ENCODE results near the gene CD300LF.

Gene CD300LF

DNA sequence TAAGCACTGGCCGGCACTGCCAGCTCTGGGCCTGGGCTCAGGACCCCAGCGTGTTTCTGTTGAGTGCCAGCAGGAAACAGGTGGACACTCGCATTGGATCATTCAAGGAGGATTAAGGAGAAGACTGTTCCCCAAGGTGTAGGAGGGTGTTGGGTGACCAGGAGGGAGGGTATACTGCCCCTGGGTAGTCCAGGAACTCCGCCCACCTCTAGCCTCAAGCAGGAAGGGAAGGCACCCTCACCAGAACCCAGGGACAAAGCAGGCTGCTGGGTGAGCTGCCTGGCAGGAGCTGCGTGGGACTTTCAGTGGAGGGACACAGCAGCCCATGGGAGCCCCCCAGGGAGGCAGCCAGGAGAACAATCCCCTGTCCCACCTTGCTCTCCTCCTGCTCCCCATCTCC is 16.6 kb upstream of the CD300LF start:
- ATAC-seq: no peak

DNA sequence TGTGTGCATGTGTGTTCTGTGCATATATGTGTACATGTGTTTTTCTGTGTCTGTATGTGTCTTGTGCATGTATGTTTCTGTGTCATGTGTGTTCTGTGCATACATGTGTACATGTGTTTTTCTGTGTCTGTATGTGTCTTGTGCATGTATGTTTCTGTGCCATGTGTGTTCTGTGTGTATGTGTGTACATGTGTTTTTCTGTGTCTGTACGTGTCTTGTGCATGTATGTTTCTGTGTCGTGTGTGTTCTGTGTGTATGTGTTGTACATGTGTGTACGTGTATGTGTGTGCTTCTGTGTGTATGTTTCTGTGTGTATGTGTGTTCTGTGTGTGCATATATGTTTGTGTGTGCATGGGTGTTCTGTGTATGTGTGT is 16.0 kb upstream of the CD300LF start:
- ATAC-seq: no peak

DNA sequence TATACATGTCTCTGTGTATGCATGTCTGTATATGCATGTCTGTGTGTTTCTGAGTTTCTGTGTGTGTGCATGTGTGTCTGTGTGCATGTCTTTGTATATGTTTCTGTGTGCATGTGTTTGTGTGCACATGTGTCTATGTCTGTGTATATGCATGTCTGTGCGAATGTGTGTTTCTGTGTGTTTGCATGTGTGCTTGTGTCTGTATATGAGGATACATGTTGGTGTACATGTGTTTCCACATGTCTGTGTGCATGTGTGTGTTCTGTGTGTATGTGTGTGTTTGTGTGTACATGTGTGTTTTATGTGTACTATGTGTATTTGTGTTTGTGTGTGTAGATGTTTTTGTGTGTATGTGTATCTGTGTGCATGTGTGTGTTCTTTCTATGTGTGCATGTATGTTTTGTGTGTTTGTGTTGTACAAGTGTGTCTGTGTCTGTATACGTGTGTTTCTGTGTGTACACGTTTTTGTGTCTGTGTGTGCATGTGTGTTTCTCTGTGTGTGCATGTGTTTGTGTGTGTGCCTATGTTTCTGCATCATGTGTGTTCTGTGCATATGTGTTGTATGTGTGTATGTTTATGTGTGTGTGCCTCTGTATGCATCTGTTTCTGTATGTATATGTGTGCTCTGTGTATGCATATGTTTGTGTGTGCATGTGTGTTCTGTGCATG is 15.4 kb upstream of the CD300LF start:
- ATAC-seq: no peak

DNA sequence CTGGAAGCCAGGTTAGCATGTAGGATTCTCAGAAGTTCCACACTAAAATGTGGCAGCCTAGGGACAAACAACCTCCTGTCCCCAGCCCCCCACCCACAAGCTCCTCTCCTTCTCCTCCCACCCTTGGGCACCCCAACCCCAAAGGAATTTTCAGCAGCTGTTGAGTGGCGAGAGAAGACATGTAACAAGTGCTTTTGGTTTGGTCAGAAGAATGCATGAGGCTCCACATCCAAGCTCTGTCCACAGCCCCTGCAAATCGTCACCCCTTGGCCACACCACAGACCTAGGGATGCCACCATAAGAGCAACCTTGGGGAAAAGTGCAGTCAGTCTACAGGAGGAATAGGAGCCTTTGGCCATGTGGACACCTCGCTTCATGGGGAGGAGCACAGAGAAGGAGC is 12.4 kb upstream of the CD300LF start:
- ATAC-seq: no peak

DNA sequence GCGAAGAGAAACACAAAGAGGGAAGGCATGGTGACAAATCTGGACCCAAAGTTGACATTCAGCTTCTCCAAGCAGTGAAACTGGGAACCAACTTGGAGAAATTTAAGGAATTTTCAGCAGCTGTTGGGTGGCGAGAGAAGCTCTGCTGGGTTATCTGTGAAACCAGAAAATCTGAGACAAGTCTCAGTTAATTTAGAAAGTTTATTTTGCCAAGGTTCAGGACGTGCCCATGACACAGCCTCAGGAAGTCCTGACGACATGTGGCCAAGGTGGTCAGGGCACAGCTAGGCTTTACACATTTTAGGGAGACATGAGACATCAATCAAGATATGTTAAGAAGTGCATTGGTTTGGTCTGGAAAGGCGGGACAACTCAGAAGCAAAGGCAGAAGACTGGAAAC is 11.2 kb upstream of the CD300LF start:
- no peak for ATAC-seq

DNA sequence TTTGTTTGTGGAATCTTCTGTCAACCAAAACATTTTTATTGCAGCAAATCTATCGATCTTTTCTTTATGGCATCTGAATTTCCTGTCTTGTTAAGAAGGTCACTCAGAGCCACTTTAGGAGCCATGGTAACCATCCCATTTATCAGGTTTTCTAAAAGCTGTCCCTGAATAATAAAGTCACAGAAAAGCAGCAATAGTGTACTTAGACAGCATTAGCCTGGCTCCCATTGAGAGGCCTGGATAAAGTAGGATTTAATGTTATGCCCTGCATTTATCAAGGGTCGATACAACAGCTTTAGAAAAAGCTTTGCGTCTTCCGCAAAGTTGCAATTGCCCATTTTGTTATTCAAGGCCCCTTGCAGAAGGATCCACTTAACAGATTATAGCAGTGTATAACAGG is 10.1 kb upstream of the CD300LF start:
- ATAC-seq: no peak

DNA sequence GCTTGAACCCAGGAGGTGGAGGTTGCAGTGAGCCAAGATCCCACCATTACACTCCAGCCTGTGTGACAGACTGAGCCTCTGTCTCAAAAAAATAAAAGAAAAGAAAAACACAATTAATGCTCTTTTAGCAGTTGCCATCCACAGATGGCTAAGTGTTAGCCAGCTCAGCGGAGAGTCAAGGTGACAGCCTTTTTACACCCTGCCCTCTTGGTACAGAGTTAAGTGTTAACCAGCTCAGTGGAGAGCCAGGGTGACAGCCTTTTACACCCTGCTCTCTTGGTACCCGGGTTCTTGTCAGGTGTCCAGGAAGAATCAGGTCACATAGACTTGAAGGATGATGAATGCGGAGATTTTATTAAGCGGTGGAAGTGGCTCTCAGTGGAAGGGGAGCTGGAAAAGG is 7.8 kb upstream of the CD300LF start:
- ATAC-seq: no peak

DNA sequence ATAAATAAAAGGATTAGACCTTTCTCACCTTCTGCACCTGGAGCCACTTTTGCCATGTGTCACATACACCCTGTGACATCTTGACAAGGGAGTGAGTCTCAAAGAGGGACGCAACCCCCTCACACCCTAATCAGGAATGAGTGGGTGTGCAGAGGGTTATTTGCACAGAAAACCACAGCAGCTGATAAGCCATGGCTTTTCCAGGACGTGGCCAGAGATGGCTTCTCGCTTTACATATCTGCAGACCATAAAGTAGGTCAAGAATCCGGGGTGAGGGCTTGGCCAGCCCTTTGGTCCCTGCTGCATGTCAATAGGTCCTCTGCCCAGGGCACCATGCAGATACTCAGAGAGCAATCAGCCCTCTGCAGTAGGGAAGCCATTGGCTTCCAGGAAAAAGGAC is 2.4 kb upstream of the CD300LF start:
- no peak for ATAC-seq

DNA sequence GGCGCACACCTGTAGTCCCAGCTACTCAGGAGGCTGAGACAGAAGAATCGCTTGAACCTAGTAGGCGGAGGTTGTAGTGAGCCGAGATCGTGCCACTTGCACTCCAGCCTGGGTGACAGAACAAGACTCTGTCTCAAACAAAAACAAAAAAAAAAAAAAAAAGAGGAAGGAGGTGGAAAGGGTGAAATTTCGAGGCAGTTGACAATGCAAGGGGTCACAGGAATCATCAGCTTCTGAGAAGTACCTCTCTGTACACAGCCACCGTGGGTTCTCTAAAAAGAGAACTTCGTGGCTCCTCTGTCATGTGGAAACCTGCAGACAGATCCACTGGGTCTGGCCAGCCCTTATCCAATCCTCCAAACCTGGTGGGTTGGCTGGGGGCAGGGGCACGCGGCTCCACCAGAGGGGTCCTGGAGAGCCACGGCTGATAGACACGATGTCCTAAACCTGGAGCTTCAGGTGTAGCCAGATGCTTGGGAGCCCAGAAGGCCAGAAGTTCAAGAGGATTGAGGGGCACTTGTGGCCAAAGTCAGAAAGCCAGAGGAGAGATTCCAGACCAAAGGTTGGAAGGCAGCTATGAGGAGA is 540 bp upstream of the CD300LF start:
- ATAC-seq: no peak

DNA sequence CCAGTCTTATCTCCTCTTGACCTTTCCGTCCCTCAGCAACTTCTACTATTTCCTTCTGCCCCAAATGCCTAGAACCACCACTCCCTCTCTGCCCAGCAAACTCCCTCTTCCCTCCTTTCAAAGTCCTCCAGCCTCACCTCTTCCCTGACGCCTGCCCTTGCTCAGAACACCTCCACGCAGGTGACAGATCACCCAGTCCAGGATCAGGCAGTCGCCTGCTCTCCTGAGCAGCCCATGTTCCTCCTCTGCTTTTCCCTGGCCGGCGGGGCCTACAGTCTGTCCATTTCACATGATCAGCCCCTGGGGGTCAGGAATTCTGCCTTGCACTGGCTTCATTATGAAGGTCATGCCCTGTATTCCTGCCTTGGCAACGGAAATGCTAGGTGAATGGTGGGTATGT is 422 bp downstream of the CD300LF start:
- ATAC-seq: no peak

DNA sequence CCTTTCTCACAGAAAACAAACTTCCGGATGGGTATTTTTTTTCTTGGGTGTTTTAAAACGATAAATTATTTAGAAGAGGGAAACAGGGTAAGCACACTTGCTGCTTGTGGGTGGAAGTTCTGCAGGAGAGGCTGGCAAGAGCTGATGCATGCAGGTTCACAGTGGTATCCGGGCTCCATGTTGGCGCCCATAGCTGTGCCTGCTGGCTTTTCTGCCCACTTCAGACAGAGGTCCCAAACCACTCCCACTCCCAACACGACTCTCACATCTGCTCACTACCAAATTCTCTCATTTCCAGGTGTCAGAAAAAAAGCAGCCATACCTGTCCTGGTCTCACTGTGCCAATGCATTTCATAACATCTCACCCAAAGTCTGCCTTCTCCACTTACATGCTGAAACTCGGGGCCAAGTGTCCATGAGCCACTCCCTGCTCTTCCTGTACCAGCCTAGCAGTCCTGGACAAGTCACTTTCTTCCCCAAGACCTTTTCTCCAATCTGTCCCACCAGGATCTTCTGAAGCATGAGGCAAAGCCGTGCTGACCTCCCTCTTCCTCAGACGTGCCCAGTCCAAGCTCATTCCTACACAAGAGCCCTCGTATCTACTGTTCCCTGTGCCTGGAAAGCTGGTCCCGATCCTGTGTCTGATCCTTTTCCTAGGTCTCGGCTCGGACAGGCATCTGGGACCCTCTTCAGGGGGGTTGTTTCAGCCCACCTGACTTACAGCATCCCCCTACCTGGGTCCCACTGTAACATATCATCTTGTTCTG is 1.5 kb downstream of the CD300LF start:
- ATAC-seq: no peak

DNA sequence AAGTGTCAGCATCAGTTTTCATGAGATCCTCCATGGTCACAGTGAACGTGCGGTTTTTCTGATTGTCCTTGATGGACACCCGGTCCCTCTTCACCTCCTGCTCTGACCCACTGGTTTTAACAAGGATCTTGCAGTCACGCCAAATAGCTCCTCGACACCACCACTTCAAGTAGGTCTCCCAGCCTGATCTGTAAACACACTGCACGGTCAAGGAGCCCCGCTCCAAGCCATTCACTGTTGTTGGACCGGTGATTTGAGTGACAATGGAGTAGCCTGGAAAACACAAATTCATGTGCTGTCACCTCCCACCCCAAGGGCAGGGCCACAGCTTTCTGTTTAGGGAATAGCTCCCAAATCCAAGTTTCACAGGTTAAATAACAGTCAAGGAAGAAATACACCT is 8.2 kb downstream of the CD300LF start:
- no peak for ATAC-seq

DNA sequence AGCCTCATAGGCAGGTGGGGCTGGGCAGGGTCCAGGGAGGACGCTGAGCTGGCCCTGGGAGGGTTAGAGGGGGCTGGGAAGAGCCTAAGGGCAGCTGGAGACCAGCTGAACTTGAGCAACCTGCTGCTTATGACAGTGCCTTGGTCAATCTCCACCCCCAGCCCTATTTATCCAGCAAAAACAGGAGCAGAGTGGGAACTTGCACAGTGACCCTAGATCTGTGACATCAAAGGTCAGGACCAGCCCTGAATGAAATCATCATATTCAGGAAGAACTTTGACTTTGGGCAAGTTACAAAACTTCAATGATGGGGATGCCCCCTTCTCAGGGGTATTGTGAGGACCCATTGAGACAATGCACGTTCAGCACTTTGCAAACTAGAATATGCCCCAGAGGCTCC is 9.4 kb downstream of the CD300LF start:
- no peak for ATAC-seq

DNA sequence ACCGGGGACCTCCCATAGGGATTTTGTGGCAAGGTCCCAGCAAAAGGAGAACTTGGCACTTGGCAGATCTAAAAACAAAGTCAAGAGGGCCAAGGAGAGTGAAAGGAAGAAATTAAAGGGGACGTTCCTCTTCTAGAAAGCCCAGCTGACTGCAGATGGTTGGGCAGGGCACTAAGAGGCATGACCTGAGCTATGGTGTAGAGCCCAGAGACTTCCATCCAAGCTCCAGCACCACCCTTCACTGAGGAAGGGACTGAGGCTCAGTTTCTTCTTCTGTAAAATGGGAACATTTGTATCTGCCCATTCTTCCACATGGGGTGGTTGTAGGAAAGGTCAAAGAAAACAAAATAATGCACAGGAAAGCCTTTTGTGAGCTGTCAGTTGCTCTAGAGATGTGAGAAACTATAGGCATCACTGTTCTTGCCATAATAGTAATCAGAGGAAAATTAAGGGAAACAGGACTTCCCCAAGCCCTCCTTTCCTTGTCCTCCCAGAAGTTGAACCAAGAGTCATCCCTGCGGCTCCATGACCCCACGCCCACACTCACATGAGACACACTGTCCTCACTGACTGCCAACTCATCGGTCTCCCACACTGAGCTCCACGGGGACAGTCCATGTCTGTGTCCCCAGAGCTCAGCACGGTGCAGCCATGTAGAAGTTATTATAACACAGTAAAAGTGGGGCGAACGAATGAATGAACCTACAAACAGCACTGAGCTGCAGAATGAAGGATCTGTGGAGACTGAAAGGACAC is 10.4 kb downstream of the CD300LF start:
- ATAC-seq: no peak

DNA sequence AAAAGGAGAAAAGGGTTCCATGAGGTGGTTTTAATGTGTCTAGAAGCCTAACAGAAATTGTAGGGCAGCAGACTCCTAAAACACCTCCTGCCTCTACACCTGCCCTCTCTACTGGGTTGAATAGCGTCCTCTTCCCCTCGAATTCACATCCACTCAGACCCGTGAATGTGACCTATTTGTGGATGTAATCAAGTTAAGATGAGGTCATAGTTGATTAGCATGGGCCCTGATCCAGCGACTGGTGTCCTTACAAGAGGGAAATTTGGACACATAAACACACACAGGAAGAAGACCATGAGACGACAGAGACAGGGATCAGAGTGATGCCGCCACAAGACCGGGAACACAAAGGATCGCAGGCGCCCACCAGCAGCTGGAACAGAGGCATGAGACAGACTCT is 13.5 kb downstream of the CD300LF start:
- no peak for ATAC-seq

DNA sequence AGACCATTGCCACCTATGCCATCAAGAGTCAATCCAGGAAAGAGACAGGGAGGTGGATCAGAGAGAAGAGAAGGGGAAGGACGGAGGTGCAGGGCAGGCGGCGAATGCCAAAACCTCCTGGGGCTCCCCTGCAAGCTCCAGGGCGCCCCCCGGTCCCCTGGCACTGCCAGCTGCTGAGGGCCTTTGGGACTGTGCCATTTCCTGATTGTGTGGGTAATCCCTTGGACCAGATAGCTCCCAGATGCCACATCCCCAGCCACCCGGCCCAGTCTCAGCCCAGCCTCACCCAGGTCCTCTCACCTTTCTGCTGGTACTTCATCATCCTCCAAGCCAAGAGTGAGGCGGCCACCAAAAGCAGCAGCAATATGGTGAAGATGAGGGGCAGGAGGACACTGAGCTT is 14.7 kb downstream of the CD300LF start:
- ATAC-seq: no peak

DNA sequence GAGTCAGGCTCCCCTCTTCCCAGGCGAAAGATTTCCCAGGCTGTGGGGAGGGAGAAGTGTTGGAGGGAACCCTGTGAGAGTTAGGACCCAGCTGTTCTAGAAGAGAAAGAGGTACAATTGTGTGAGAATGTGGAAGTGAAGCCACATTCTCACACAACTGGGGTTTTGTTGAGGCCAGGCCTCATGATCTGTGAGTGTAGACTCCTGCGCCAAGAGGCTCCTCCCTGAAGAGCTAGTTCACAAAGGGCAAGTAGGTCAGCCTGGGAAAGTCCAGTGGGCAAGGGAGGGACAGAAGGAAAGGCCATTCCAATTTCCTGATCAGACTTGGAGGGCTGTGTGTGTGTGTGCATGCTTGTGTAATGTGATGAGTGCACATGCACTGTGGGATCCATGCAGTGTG is 15.2 kb downstream of the CD300LF start:
- ATAC-seq: no peak

DNA sequence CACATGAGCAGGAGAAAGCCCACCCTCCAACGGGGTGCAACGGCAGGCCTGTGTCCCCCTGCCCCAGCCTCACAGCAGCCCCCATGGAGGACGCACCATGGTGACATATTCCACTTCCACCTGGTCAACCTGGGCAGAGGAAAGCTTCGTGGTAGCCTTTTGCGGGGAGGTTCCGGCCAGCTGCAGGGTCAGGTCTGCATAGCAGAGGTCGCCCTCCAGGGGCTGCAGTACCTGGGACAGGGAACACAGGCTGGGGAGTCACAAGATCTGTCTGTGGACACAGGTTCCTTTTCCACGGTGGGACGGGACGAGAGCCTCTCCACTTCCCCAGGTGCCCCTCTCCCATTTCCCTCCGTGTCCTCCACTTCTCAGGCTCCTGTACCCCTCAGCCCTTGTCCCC is 17.1 kb downstream of the CD300LF start:
- ATAC-seq: no peak

DNA sequence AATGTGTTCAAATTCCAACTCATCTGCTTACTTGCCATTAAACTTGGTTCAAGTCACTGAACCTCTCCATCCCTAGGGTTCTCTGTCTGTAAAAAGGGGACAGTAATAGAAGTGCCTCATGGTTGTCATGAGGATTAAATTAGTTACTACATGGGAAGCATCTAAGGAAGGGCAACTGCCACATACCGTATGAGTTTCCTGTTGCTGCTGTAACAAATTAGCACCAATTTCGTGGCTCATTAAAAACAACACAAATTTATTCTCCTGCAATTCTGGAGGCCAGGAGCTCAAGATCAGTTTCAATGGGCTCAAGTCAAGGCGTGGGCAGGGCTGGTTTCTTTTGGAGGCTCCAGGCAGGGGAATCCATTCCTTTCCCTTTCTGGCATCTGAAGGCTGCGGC is 18.6 kb downstream of the CD300LF start:
- ATAC-seq: no peak

DNA sequence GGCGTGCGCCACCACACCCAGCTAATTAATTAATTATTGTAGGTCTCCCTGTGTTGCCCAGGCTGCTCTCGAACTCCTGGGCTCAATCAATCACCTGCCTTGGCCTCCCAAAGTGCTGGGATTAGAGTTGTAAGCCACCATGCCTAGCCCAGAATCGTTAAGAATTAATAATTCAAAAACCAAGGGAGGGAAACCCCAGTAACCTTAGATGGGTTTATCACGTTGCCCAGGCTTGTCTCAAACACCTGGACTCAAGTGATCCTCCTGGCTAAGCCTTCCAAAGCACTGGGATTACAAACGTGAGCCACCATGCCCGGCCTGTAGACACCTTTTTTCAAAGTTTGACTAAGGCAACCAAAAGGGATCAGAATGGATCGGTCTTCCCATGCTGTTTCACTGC is 21.6 kb downstream of the CD300LF start:
- no peak for ATAC-seq

DNA sequence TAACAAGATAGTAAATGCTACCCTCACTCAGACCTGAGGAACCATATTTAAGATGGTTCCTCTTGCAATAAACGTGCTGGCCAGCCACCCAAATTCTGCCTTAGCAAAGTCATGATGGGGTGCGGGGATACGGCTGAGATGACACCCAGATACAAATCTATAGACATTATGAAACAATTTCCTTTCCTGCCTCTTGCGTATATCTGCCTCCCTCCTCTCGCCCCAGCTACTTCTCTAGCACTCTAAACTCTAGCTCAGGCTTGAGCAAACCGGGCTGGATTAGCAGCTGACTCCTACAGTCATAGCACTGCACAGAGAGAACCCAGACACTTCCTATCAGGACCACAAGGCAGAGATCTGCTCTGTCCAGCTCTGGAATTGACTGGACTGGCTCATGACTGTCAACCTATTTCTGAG is 22.3 kb downstream of the CD300LF start:
- no peak for ATAC-seq

DNA sequence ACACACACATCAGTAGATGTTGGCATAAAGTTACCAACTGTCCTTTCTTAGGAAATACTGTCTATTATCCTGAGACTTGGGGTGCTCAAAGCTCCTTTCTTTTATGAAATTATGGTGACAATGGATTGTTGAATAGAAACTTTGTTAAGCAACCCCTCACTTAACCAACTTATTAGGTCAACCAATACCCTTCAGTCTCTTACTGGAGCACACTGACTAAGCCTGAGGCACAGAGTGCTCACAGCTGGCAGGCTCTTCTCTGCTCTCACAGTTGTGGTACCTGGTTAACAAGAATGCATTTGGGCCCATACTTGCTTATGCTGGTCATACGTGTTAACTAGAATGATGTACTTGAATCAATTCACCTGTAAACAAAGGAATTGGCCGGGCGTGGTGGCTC is 24.8 kb downstream of the CD300LF start:
- no peak for ATAC-seq

DNA sequence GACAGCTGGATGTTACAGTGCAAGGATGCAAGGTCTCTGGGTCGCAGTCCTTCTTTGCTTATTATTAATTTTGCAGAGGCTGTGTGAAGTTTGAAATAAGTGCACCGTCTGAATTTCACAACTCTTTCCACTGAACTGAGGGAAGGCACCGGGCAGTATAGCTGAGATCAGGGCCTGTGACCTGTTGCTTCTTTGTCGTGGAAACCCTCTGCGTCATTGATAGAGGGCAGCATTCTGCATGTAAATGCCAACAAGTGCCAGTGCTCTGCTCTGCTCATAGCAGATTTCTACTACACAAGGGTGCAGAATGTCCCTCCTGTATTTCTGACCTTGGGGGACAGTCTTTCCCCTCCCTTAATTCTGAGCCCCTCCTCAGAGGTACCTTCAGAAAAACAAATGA is 26.0 kb downstream of the CD300LF start:
- ATAC-seq: no peak
